Upper lobe of left lung (tissue), 6 donors: ENCODE data around the gene SLCO3A1. TPM values are rescaled to one million over a fixed set of nuclear protein-coding genes. Genes with fewer than 3 reads are reported as not detected.

Experiments
- ATAC-seq, 2 donors: fragments of 200-7000 bp; cut with Tn5 transposase; one replicate each; pipeline ENCODE4 v1.9.1; 2022; ENCODE audit warnings: mild to moderate bottlenecking in 2 of 2, moderate library complexity in 2 of 2; ENCODE audit not compliant: low FRiP score in 2 of 2
- DNase-seq, 2 donors: peaks; one replicate each; pipeline ENCODE4 v3.0.0-alpha.2; 2019 to 2020
- H3K27ac ChIP-seq, 4 donors: fragments of 200-600 bp; sonication (generic); one replicate each; pipeline ENCODE4 v1.5.1; 2016 to 2019
- H3K27me3 ChIP-seq, 4 donors: fragments of 200-600 bp; sonication (generic); one replicate each; pipeline ENCODE4 v1.5.1; 2017 to 2019
- H3K36me3 ChIP-seq, 4 donors: fragments of 200-600 bp; sonication (generic); one replicate each; pipeline ENCODE4 v1.5.1; 2016 to 2019
- H3K4me1 ChIP-seq, 4 donors: fragments of 200-600 bp; sonication (generic); one replicate each; pipeline ENCODE4 v1.5.1; 2018 to 2019
- H3K4me3 ChIP-seq, 4 donors: fragments of 200-600 bp; sonication (generic); one replicate each; pipeline ENCODE4 v1.5.1; 2017 to 2019; ENCODE audit warnings: mild to moderate bottlenecking in 2 of 4, moderate library complexity in 1 of 4
- H3K9me3 ChIP-seq, 4 donors: fragments of 200-600 bp; sonication (generic); one replicate each; pipeline ENCODE4 v1.5.1; 2018 to 2019
- CTCF ChIP-seq, 6 experiments: fragments of 450-650 bp in 4 of 6; fragments of 200-600 bp in 2 of 6; sonication (generic) in 2 of 6; IDR thresholded peaks; one replicate each; pipeline ENCODE4 v1.5.1; 2016 to 2019; ENCODE audit warnings: antibody characterized with exemption in 6 of 6
- EP300 ChIP-seq, 4 donors: sonication (generic); formaldehyde crosslinking; IDR thresholded peaks; one replicate each; pipeline ENCODE4 v1.5.1; 2017; ENCODE audit warnings: antibody characterized with exemption in 4 of 4, control low read depth in 2 of 4
- POLR2A ChIP-seq, 4 donors: fragments of 450-650 bp; IDR thresholded peaks; one replicate each; pipeline ENCODE4 v1.5.1; 2016 to 2017; ENCODE audit warnings: antibody characterized with exemption in 4 of 4, mild to moderate bottlenecking in 2 of 4
- POLR2AphosphoS5 ChIP-seq, 2 donors: sonication (generic); formaldehyde crosslinking; IDR thresholded peaks; one replicate each; pipeline ENCODE4 v1.5.1; 2017; ENCODE audit warnings: antibody characterized with exemption in 2 of 2
- WGBS, 2 donors: methylation state at CpG; one replicate each; pipeline ENCODE4 v1.1.5; 2017 to 2018; 5-methylcytosine and 5-hydroxymethylcytosine counted together
- total RNA-seq, 6 donors: library from RNA; depleted of rRNA in 4 of 6; stranded (reverse); fragments of >200 nt in 4 of 6; gene quantifications; one replicate each; pipeline versions ENCODE4 v1.1.0 to v1.2.1, GENCODE V29; 2016 to 2021
- donor health status: DM: no; HTN: no; CAD: no; lungs with moderate emphysema.
- donor health status: DM: no; HTN: yes; CAD: no; lungs with severe emphysema.

SLCO3A1 gene
- total RNA-seq, 6 donors from 2014 or later: 29.3 to 56.6 (median 46.7) TPM

- Histone ChIP-seq H3K27me3 (no peaks in the 10 kb centered on the region), H3K4me1 (peaks cover 6 to 13% (median 9%) of the 10 kb centered on the region in 4 donors), H3K27ac (no peak overlapping the region), H3K4me3 (no peak overlapping the region), H3K9me3 (no peaks in the 10 kb centered on the region), H3K36me3 (no peaks in the 10 kb centered on the region)
- 64 to 87% methylated on average over 2 of the region's 2 CpGs for WGBS, 2 donors
- no peak for ATAC-seq
- no peak for DNase-seq
- no peak for TF ChIP-seq POLR2A (IDR thresholded peaks at IDR 0.05)
- TF ChIP-seq POLR2AphosphoS5 (IDR thresholded peaks at IDR 0.05): no peak
- no peak for TF ChIP-seq CTCF (IDR thresholded peaks at IDR 0.05)
- no peak for TF ChIP-seq EP300 (IDR thresholded peaks at IDR 0.05)
Measured at GRCh38 chr15:91997163-91997562, 143.7 kb downstream of the SLCO3A1 start.

DNA sequence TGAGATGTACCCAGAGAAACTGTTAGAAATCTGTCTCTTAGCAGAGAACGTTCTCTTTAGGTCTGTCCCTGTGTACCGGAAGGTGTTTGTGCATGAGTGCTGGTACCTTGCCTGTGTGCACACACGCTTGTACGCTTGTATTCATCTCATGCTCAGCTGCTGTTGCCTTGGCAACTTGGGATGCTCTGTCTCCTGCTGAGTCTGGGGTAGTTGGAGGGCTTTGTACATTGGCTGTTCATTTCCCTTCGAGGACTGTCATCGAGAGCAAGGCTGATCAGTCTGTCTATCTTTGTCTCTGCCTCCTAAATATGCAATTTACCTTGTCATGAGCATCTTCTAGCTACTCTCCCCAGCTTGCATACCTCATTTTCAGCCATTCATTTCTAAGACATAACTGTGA, 147.2 kb downstream of the SLCO3A1 start:
- WGBS, 2 donors: 87 to 93% methylated on average over 6 of the region's 6 CpGs
- no peak for DNase-seq
- no peak for ATAC-seq
- no peak overlapping the region for H3K27ac ChIP-seq
- no peaks in the 10 kb centered on the region for H3K36me3 ChIP-seq
- H3K4me1 ChIP-seq: no peaks in the 10 kb centered on the region
- H3K4me3 ChIP-seq: no peak overlapping the region
- H3K9me3 ChIP-seq: no peaks in the 10 kb centered on the region
- H3K27me3 ChIP-seq: no peaks in the 10 kb centered on the region
- TF ChIP-seq EP300 (IDR thresholded peaks at IDR 0.05) (no peak), POLR2AphosphoS5 (IDR thresholded peaks at IDR 0.05) (no peak), CTCF (IDR thresholded peaks at IDR 0.05) (no peak)

- Histone ChIP-seq H3K4me3 (no peak overlapping the region), H3K9me3 (no peaks in the 10 kb centered on the region), H3K27ac (no peak overlapping the region), H3K27me3 (no peaks in the 10 kb centered on the region), H3K36me3 (no peaks in the 10 kb centered on the region), H3K4me1 (no peaks in the 10 kb centered on the region)
- TF ChIP-seq CTCF (IDR thresholded peaks at IDR 0.05) (no peak), POLR2AphosphoS5 (IDR thresholded peaks at IDR 0.05) (no peak), POLR2A (IDR thresholded peaks at IDR 0.05) (no peak), EP300 (IDR thresholded peaks at IDR 0.05) (no peak)
- ATAC-seq (no peak), DNase-seq (no peak)
- WGBS, 2 donors: 65 to 83% methylated on average over 1 of the region's 1 CpG
Measured at GRCh38 chr15:92001307-92001706, 147.8 kb downstream of the SLCO3A1 start.

GRCh38 chr15:92002666-92003065, 149.2 kb downstream of the SLCO3A1 start:
- H3K27me3 ChIP-seq: no peaks in the 10 kb centered on the region
- no peaks in the 10 kb centered on the region for H3K36me3 ChIP-seq
- H3K4me3 ChIP-seq: no peak overlapping the region
- H3K4me1 ChIP-seq: no peaks in the 10 kb centered on the region
- H3K9me3 ChIP-seq: no peaks in the 10 kb centered on the region
- no peak for ATAC-seq
- DNase-seq: no peak
- H3K27ac ChIP-seq: no peak overlapping the region
- TF ChIP-seq EP300 (IDR thresholded peaks at IDR 0.05): no peak
- no peak for TF ChIP-seq POLR2A (IDR thresholded peaks at IDR 0.05)
- TF ChIP-seq POLR2AphosphoS5 (IDR thresholded peaks at IDR 0.05): no peak
- TF ChIP-seq CTCF (IDR thresholded peaks at IDR 0.05): no peak
- 88 to 98% methylated on average over 4 of the region's 4 CpGs for whole genome bisulfite sequencing, 2 donors

DNA sequence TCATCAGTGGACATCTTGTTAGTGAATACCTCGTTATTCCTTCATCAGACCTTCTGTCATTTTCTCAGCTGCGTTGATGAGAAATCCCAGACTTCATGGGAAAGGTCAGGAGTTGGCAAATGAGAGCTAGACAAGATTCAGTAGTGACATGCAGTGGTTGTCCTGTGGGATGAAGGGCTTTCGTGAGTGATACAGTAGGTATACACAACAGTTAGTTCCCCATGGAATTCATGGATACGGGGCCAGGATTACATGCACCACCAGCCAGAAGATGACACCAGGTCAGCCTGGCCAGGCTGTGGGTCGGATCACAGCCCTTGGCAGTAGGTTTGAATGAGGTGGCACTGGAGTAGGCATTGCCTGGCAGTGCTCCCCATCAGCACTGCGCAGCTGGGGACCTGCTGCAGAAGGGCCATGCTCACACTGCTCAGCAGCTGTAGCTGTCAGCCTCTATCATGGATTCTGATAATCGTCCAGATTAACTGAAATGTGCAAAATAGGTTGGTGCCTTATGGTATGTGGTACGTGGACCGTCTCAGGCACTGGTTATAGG, 150.1 kb downstream of the SLCO3A1 start:
- DNase-seq (no peak), ATAC-seq (peak in 1 of 2 donors; percentile 7)
- Histone ChIP-seq H3K4me1 (peaks cover 0 to 6% (median 1%) of the 10 kb centered on the region in 4 donors), H3K4me3 (no peak overlapping the region), H3K27me3 (no peaks in the 10 kb centered on the region), H3K36me3 (no peaks in the 10 kb centered on the region), H3K27ac (no peak overlapping the region), H3K9me3 (no peaks in the 10 kb centered on the region)
- TF ChIP-seq CTCF (IDR thresholded peaks at IDR 0.05) (no peak), EP300 (IDR thresholded peaks at IDR 0.05) (no peak), POLR2A (IDR thresholded peaks at IDR 0.05) (no peak), POLR2AphosphoS5 (IDR thresholded peaks at IDR 0.05) (no peak)
- 93 to 94% methylated on average over 6 to 9 of the region's 9 CpGs for WGBS, 2 donors
